Measurements from ENCODE around the gene RPS19.
"Not testable (repeated sequence)": the region's sequence is repeated elsewhere in the genome, so short reads cannot be mapped to it uniquely, and the experiment has no call there.

Gene RPS19

DNA sequence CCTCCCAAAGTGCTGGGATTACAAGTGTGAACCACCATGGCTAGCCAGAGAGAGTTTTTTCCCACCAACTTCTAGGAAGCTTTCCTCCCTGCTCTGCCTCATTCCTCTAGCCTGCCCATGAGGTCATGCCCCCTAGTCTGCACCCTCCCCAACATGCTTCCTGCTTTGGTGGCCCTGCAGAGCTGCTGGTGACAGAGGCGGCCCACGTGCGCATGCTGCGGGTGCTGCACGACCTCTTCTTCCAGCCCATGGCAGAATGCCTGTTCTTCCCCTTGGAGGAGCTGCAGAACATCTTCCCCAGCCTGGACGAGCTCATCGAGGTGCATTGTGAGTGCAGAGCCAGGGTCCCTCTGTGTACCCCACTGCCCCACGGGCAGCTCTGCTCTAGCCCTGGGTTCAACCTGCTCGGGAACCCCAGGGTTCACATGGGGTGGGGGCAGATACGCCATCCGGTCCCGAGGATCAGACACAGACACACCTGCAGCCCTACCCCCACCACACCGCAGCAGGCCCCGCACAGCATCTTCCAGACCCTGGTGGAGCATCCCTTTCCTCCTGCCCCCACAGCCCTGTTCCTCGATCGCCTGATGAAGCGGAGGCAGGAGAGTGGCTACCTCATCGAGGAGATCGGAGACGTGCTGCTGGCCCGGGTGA, 41.8 kb downstream of the RPS19 start:
- no peak for DNase-seq (ENCODE audit: low spot score)

DNA sequence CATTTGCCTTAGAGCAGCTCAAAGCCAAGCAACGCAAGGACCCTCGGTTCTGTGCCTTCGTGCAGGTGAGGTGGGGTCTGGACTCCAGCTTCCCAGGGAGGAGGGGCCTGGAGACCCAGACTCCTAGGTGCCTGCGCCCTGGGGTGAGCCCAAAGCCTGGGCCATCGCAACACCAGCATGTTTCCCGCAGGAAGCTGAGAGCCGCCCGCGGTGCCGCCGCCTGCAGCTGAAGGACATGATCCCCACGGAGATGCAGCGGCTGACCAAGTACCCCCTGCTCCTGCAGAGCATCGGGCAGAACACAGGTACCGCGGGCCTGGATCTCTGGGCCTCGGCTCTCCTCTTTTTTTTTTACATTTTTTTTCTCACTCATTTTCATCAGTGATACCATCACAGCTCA, 42.5 kb downstream of the RPS19 start:
- DNase-seq (ENCODE audit: low spot score), result no peak

DNA sequence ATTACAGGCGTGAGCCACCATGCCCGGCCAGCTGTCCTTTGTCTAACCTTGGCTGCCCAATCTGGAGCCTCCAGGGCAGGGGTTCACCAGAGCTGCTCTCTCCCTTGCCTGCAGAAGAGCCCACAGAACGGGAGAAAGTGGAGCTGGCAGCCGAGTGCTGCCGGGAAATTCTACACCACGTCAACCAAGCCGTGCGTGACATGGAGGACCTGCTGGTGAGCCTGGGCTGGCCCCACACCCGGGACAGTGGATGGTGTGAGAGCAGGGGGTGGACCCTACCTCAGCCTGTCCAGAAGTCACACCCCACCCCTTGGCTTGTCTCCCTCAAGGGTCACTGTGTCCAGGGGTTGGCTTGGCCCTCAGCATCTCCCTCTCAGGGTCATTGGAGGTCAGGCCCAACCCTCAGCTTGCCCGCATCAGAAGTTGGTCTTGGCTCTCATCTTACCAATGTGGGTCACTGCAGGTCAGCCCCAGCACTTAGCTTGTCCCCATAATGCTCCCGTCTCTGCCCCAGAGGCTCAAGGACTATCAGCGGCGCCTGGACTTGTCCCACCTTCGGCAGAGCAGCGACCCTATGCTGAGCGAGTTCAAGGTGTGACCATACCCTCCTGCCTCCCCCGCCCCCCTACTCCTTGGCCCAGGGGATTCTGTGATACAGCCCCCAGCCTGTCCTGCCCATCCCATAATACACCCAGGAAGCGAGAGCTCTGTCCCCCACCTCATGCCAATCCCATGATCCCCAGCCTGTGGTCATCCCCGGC, 43.3 kb downstream of the RPS19 start:
- DNase-seq (ENCODE audit: low spot score), result no peak

DNA sequence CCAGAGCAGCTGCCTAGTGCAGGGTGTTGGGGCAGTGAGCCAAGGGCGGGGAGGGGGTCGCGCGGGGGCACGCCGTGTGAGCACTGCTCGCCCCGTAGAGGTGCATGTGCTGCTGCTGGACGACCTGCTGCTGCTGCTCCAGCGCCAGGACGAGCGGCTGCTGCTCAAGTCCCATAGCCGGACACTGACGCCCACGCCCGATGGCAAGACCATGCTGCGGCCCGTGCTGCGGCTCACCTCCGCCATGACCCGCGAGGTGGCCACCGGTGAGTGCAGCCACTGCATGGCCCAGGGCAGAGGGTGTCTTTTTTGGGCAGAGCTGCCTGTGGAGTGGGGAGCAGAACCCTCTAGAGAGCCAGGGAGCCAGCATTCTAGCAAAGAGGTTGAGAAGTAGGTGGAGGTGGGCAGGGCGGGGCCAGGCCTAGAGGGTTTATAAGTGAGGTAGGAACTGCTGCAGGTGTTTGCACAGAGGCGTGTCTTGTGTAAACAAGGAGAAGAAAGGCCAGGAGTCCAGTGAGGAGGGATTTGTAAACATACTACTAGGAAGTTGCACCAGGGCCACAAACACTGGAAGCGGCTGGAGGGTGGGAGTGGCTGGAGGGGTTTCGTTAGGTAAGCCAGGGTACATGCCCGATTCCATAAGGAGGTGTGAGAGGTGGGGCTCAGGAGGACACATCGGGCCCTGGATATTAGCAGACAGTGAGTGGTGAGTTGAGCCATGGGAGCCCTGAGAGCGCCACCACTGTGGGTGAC, 44.2 kb downstream of the RPS19 start:
- no peak for DNase-seq (ENCODE audit: low spot score)

DNA sequence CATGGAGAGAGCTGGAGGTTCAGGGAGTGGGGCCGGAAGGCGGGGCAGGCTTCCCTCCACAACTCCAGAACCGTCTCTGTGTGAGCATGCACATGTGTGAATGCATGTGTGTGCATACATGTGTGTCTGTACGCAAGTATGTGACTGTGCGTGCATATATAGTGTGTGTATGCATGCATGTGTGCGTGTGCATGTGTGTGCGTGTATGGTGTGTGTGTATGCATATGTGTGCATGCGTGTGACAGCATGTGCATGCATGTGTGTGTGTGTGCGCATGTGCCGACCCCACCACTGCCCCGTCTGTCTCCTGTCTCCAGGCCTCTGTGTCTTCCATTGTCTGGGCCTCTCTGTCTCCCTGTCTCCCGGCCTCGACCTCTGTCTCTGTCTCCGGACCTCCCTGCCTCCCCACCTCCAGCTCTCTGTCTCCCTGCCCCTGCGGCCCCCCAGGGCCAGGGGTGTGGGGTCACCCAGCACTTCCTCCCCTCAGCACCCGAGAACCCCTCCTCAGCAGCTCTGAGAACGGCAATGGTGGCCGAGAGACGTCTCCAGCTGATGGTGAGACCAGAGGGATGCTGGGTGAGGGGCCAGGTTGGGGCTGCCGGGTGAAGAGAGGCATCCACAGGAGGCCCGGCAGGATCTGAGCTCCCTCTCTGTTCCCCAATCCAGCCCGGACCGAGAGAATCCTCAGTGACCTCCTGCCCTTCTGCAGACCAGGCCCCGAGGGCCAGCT, 45.4 kb downstream of the RPS19 start:
- no peak for DNase-seq (ENCODE audit: low spot score)

DNA sequence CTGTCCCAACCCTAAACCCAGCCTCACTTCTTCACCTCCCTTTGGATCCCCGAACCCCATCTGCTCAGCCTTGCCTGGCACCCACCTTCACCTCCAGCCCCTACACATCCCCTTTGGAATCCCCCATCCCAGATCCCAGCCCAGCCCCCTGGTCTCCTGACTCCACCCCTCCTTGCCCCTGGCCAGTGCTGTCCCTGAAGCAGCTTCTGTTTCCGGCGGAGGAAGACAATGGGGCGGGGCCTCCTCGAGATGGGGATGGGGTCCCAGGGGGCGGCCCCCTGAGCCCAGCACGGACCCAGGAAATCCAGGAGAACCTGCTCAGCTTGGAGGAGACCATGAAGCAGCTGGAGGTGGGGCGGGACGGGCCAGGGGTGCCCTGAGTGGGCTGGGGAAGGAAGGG, 46.2 kb downstream of the RPS19 start:
- no peak for DNase-seq (ENCODE audit: low spot score)

DNA sequence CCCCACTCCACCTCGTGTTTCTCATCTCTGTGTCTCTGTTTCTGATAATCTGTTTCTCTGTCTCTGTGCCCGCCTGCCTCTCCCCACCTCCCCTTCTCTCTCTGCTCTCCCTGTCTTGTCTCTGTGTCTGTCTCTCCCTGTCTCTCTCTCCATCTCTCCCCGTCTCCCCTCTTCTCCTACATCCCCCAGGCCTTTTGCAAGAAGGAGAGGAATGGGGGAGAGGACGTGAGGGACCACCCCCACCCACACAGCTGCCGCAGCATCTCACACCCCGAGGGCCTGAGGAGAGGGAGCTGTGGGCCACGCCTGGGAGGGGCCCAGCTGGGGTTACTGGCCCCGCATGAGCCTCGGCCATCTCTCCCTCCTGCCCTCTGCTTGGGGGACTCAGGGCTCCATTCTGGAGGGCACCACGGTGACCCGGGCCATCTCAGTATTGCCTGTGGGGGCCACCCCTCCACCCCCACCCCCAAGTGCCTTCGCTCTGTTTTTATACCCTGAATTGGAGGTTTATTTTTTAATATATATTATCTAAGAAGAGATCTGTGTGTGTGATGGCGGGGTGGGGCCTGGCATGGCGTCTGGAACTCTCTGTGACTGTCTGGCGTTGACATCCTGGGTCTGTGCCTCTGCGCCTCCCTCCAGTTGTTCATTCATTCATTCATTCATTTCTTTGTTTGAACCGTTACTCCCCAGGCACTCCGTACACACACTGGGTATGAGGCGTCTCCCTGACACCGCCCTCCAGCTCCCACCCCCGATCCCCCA, 47.0 kb downstream of the RPS19 start:
- DNase-seq (ENCODE audit: low spot score), result no peak

DNA sequence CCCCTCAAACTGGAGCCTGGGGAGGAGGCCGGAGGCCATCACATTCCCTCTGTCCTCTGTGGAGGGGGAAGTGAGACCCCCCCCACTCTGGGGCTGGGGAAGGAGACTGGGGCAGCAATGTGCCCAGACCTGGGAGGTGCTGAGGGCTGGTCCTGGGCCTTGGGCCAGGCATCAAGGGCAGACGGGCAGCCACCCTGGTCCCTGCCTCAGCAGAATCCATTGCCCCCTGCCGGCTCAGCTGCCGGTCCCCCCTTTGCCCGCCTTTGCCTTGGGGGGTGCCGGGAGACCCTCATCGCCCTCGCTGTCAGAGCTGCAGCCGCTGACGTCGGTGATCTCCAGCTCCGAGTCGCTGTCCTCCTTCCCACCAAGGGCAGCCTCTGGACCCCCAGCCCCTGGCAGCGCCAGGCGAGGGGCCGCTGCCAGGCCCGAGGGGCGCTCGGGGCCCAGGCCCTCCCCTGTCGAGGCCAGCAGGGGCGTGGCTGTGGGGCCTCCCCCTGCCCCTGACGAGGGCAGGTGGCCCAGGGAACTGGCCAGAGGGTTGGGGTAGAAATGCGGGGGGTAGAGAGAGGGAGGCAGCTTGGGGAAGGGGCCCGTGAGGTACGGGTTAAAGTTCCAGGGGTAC, 48.0 kb downstream of the RPS19 start:
- DNase-seq (ENCODE audit: low spot score), result no peak

DNA sequence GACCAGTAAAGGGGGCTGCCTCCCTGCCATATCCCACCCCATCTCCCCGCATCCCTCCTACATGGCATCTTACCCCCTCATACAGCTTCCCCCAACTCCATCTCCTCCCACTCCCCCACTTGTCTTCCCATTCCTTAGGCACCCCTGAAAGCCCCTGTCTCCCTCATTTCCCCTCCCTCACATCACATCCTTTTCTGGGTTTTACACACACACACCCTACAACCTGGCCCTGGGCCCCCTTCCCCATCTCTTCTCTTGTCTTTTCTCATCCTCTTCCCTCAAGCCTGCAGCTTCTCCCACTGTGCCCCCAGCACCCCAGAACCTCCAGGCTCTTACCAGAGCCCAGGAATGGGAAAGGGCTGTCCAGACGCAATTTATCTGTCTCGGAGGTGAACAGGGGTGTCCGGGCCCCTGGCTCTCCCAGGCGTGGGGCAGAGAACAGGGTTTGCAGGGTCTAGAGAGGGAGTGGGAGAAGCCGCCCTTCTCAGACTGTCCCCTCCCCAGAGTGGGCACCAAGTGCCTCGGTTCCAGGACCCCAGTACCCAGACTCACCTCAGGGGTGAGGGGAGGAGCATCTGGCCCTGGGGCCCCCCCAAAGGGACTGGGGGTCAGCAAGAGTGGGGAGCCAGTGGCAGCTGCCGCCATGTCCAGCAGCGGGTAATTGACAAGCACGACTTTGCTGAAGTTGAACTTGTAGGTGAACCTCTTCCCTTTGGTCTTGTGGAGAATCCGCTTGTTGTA, 48.8 kb downstream of the RPS19 start:
- no peak for DNase-seq (ENCODE audit: low spot score)

DNA sequence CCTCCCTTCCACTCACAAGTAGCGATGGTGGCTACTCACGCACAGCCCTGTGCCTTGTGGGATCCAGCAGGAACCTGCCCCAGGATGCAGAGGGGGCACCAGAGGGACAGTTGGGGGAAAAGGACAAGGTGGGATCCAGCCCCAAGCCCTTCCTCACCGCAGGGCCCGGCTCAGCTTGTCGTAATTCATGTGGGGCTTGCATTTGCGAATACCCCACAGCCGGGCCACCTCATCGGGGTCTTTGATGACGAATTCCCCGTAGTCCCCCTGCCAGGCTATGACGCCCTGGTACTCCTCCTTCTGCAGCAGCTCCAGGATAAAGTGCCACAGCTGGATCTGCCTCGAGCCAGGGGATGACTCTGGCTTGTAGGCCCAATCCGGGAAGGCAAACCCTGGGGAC, 49.7 kb downstream of the RPS19 start:
- no peak for DNase-seq (ENCODE audit: low spot score)

DNA sequence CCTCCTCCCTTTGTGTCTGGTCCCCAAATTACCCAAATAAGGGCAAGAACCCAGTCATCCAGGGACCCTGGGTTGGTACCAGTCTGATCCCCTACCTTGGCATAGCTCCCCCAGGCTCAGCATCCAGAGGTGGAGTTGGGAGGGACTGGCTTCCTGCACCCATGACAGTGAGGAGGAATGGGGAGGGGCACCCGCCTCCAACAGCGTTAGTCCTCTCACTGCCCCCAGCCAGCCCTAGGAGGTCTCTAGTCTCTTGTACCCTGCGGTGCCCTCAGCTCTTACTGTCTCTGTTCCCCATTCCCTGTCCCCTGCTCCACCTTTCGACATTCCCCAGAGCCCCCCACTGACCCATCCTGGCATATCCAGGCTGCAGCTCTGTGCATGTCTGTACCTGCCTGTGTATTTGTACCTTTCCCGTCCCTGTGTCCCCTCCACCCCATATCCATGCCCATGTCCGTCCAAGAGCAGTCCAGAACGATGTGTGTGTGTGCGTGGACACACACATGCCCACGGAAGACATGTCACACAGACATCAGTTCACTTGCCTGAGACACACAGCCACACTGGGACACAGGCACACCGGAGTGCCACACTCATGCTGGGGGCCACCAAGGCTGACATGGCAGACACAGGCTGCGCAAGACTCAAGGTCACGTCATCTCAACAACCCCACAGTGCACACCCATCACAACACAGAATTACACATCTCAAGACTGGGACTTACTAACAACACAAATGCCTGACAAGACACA, 50.4 kb downstream of the RPS19 start:
- no peak for DNase-seq (ENCODE audit: low spot score)

DNA sequence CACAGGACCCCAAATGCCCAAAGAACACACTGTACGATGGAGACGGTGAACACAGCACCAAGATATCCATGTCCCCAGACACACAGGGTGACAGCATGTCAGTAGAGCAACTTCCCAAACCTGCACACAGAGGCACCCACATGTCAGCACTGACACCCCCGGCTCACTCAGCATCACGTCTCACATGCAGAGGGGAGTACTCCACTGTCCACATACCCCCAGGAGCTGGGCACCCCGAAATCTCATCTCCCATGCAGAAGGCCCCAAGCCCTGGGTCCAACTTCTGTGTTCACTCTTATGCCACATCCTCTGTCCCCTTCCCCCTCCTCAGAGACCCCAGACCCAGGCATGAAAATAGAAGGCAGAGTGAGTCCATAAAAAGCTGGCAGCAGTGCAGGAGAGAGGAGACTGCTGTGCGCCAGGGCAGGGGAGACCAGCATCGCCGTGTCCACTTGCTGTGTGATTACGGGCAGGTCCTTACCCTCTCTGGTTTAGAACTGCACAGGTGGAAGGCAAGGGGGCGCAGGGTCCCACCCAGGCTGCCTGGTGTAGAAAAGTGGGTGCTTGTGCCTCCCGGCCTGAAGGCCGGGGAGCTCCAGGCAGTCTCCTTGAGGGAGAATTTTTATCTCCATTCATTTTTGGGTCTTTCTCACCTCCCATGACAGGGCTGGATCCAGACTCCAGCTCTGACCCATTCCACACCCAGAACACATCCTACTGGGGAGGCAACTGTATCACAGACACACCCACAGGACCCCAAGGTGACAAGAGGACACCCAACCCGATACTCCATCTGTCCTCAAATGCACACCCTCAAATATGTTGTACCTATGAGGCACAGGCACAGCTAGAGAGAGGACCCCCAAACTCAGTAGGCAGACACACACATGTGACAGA, 51.2 kb downstream of the RPS19 start:
- DNase-seq (ENCODE audit: low spot score), result no peak

DNA sequence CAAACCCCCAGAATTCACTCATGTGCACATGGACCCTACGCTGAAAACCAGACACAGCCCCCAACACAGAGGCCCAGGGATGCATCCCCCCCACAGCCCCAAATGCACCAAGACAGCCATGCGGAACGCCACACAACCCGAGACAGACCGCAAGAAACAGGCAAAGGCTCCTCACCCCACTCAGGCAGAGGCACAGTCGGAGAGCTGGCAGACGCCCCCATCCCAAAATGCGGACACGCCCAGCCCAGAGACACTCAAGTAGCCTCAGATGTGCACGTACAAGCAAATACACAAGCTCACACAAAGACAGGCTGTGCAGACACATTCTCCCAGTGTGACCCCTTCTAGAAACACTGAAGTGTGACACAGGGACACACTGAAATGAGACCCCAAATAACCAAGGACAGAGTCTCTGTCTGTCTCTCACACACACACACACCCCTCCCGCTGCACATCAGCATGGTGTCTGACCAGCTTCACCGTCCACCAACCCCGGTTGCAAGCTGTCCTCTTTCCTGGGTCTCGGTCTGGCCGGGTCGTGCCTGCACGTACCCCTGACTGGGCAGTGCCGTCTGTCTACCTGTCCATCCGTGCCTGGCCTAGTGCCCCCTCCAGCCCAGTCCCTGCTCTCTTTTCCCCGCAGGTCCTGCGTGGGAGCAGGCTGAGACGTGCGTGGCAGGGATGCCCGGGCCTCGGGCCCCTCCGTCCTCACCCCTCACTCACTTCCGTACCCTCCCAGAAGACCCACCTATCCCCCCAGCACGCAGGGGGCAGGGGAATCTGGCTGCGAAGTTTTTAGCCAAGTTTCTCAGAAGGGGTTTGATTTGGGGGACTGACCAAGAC, 52.1 kb downstream of the RPS19 start:
- no peak for DNase-seq (ENCODE audit: low spot score)

DNA sequence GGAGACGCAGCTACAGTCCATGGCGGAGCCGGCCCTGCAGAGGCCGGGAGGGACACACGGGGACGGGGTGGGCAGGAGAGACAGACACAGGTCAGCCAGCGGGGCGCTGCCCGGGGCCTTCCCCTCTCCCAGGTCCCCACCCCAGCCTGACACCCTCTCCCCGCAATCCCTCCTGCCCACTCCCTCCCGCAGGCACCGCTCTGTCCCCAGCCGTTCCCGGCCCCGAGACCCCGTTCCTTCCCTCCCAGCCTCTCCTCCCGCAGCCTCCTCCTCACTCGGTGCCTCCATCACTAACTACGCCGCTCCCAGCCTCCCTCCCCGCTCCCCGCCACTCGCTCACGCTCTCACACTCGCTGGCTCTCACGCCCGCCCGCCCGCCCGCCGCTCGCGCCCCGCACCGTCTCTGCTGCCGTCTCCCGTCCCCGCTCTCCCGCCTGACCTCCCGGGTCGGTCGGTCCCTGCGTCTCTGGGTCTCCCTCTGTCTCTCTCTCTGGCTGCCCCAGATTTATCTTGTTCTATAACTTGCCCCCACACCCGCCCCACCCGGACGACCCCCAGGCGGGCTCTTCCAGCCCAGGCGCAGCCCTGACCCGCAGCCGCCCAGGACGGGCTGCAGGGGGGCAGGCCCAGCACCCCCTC, 53.0 kb downstream of the RPS19 start:
- DNase-seq (ENCODE audit: low spot score), result no peak

DNA sequence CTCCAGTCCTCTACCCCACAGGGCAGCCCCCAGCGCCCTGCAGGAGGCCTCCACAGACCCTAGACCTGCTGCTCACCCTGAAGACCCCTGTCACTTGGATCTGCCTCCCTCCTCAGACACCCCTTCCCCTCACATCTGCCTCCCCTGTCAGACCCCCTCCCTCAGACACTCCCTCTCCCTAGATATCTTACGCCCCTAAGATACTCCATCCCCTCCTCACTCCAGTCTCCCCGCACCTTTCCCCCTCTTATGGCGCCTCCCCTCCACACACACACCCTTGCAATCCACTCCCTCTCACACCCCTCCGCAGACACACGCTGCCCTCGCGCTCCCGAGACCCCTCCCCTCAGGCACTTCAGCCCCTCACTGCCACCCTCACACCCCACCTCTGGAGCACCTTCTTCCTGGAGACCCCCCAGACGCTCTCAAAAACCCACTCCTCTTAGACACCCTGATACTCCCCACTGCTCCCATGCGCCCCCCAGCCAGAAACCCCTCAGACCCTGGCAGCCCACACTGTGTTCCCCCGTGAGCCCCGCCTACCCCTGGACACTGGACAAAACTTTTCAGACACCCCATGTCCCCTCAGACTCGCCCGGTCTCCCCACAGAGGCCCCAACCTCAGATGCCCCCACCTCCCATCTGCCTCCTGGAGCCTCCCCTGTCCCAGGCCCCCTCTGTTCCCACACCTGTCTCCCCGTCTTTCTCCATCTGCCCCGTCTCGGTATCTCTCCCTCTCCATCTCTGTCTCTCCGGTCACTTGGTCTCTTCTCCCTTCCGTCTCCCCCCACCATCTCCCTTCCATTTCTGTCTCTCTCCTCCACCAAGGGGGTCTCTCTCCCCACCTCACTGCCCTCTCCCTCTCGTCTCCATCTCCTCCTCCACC, 53.7 kb downstream of the RPS19 start:
- DNase-seq (ENCODE audit: low spot score), result no peak

DNA sequence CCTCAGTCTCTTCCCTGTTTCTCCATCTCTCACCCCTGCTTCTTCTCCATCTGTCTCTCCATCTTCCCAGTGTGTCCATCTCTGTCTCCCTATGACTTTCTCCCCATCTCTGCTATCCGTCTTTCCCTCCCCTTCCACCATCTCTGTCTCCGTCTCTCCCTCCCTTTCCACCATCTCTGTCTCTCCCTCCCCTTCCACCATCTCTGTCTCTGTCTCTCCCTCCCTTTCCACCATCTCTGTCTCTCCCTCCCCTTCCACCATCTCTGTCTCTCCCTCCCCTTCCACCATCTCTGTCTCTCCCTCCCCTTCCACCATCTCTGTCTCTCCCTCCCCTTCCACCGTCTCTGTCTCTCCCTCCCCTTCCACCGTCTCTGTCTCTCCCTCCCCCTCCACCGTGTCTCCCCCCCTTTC, 54.4 kb downstream of the RPS19 start:
- DNase-seq (ENCODE audit: low spot score), result not testable (repeated sequence)
